ENCODE data around the gene POLR2I. TPM values are rescaled to one million over a fixed set of nuclear protein-coding genes. Genes with fewer than 3 reads are reported as not detected.
"Not testable (repeated sequence)": the region's sequence is repeated elsewhere in the genome, so short reads cannot be mapped to it uniquely, and the experiment has no call there.

The POLR2I gene
- total RNA-seq, 8 experiments from 2014 or later: 87.3 to 171 (median 111) TPM

DNA sequence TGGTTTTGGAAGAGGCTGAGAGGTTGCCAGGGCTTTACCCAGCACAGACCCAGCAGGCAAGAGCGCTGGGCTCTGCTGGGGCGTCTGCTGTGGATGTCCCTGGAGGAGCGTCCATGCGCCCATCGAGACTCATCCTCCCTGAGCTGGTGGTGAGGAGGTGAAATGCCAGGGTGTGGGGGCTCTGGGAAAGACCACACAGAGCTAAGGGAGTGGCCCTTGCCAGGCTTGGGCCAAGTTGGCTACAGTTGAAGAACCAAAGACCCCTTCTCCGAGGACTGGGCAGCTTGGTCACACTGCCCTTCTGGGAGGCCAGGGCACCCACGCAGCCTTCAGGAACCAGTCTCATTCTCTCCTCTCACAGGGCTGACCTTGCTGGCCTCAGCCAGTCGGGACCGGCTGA, 28.3 kb downstream of the POLR2I start:
- Histone ChIP-seq H3K27ac (no peak overlapping the region), H3K4me3 (no peak overlapping the region)

DNA sequence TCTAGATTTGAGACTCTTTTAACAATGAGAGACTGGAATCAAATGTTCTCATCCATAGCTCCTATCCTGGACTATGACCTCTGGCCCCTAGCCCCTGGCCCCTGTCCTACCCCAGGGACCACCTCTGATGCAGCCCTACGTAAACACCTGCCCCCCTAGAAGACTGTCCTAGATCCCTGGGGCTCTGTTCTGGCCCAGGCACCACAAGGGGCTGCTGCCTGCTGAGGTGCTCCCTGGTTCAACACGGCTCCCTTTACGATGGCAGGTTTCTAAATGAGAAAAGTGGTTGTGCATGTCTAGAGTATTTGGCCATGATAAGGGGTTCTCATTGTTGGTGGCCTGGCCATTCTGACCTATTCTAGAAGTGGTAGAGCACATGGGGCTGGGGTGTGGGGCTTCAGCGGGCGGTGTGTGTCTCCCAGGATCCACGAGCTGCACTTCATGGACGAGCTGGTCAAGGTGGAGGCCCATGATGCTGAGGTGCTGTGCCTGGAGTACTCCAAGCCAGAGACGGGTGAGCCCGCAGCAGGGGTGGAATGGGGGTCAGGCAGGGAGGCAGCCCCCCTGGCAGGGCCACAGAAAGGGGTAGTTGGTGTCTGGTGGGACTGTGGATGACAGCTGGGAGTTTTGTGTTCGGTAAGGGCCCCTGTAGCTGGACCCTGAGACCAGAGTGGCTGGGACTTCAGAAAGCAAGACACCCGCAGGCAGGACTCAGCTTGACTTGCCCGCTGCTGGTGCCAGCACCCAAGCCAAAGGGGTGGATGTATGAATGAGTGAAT, 30.3 kb downstream of the POLR2I start:
- Histone ChIP-seq H3K27ac (no peak overlapping the region), H3K4me1 (replicated peaks in 1 of 2) (no peaks in the 10 kb centered on the region), H3K4me3 (no peak overlapping the region)
- ATAC-seq (replicated peaks in 6 of 8): no peak
- WGBS, 10 experiments: 88 to 100% (median 100%) methylated on average over 1 to 5 of the region's 12 CpGs; no CpG with 5 or more reads in 5 of the 10 experiments
- in situ Hi-C loops (cut with MboI; ENCODE audit: low pct_unique_long_range_greater_than_20kb in 2 of 9, low sequenced_read_pairs in 9 of 9, unreplicated experiment in 9 of 9): no loop called here

More for the DNA sequence above, 28.3 kb downstream of the POLR2I start:
- 65 to 100% (median 93%) methylated on average over 2 to 4 of the region's 9 CpGs; no CpG with 5 or more reads in 6 of the 10 experiments for WGBS, 10 experiments
- no peaks in the 10 kb centered on the region for H3K4me1 ChIP-seq (replicated peaks in 1 of 2)
- in situ Hi-C loops (cut with MboI; ENCODE audit: low pct_unique_long_range_greater_than_20kb in 2 of 9, low sequenced_read_pairs in 9 of 9, unreplicated experiment in 9 of 9): no loop called here
- no peak for ATAC-seq (replicated peaks in 6 of 8)

- no peak for ATAC-seq (replicated peaks in 6 of 8)
- no peak overlapping the region for H3K4me3 ChIP-seq
- no peak overlapping the region for H3K27ac ChIP-seq
- WGBS, 10 experiments: 73 to 100% (median 92%) methylated on average over 1 to 7 of the region's 13 CpGs; no CpG with 5 or more reads in 2 of the 10 experiments
- in situ Hi-C loops (cut with MboI; ENCODE audit: low pct_unique_long_range_greater_than_20kb in 2 of 9, low sequenced_read_pairs in 9 of 9, unreplicated experiment in 9 of 9): no loop called here
- H3K4me1 ChIP-seq (replicated peaks in 1 of 2): no peaks in the 10 kb centered on the region
Measured at GRCh38 chr19:36082916-36083315, 31.8 kb downstream of the POLR2I start.

DNA sequence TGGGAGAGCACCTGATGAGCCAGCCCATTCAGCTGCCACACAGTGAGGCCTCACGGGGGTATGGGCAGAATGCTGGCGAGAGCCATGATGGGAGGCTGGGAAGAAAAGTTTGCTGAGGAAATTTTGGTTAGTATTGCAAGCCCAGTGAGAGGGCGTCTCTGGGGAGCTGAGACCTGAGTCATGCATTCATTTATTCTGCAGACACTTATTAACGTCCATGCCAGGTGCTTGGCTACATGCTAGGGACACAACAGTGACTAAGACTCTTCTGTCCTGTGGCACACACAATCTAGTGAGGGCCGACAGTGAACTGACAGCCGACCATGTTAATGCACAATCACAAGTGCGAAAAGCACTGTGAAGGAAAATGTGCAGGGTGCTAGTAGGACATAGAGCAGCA, 32.8 kb downstream of the POLR2I start:
- Histone ChIP-seq H3K4me3 (no peak overlapping the region), H3K27ac (no peak overlapping the region)

GRCh38 chr19:36081385-36081784, 33.3 kb downstream of the POLR2I start:
- H3K27ac ChIP-seq: no peak overlapping the region
- in situ Hi-C loops (cut with MboI; ENCODE audit: low pct_unique_long_range_greater_than_20kb in 2 of 9, low sequenced_read_pairs in 9 of 9, unreplicated experiment in 9 of 9): no loop called here
- 40 to 100% (median 83%) methylated on average over 1 to 3 of the region's 3 CpGs; no CpG with 5 or more reads in 3 of the 10 experiments for WGBS, 10 experiments
- no peaks in the 10 kb centered on the region for H3K4me1 ChIP-seq (replicated peaks in 1 of 2)
- no peak for ATAC-seq (replicated peaks in 6 of 8)
- no peak overlapping the region for H3K4me3 ChIP-seq

More for the DNA sequence above, 32.8 kb downstream of the POLR2I start:
- in situ Hi-C loops (cut with MboI; ENCODE audit: low pct_unique_long_range_greater_than_20kb in 2 of 9, low sequenced_read_pairs in 9 of 9, unreplicated experiment in 9 of 9): no loop called here
- ATAC-seq (replicated peaks in 6 of 8): peak in 2 of 8 experiments; percentile 47 to 53
- H3K4me1 ChIP-seq (replicated peaks in 1 of 2): no peaks in the 10 kb centered on the region
- WGBS, 10 experiments: 92 to 100% (median 96%) methylated on average over 1 to 5 of the region's 7 CpGs; no CpG with 5 or more reads in 3 of the 10 experiments

- in situ Hi-C loops (cut with MboI; ENCODE audit: low pct_unique_long_range_greater_than_20kb in 2 of 9, low sequenced_read_pairs in 9 of 9, unreplicated experiment in 9 of 9): no loop called here
- Histone ChIP-seq H3K4me1 (replicated peaks in 1 of 2) (no peaks in the 10 kb centered on the region), H3K4me3 (no peak overlapping the region), H3K27ac (no peak overlapping the region)
- 83 to 100% (median 97%) methylated on average over 1 to 3 of the region's 3 CpGs for WGBS, 10 experiments
- ATAC-seq (replicated peaks in 6 of 8): no peak
Measured at GRCh38 chr19:36079389-36079945, 35.2 kb downstream of the POLR2I start.

GRCh38 chr19:36073121-36073876, 41.4 kb downstream of the POLR2I start:
- no peak overlapping the region for H3K4me3 ChIP-seq
- no peak for ATAC-seq (replicated peaks in 6 of 8)
- no peaks in the 10 kb centered on the region for H3K4me1 ChIP-seq (replicated peaks in 1 of 2)
- in situ Hi-C loops (cut with MboI; ENCODE audit: low pct_unique_long_range_greater_than_20kb in 2 of 9, low sequenced_read_pairs in 9 of 9, unreplicated experiment in 9 of 9): no loop called here
- WGBS, 10 experiments: 82 to 100% (median 92%) methylated on average over 1 to 7 of the region's 10 CpGs; no CpG with 5 or more reads in 4 of the 10 experiments
- H3K27ac ChIP-seq: no peak overlapping the region

- WGBS, 10 experiments: 68 to 100% (median 90%) methylated on average over 2 to 7 of the region's 8 CpGs; no CpG with 5 or more reads in 3 of the 10 experiments
- ATAC-seq (replicated peaks in 6 of 8): no peak
Measured at GRCh38 chr19:36072081-36072480, 42.6 kb downstream of the POLR2I start.

GRCh38 chr19:36068810-36069499, 45.7 kb downstream of the POLR2I start:
- H3K27ac ChIP-seq; H3K4me3 ChIP-seq; H3K4me1 ChIP-seq (replicated peaks in 1 of 2); in situ Hi-C loops (cut with MboI; ENCODE audit: low pct_unique_long_range_greater_than_20kb in 2 of 9, low sequenced_read_pairs in 9 of 9, unreplicated experiment in 9 of 9); ATAC-seq (replicated peaks in 6 of 8): not testable (repeated sequence)
- no CpG with 5 or more reads among the region's 57 CpGs for WGBS, 10 experiments

More at GRCh38 chr19:36072081-36072480, 42.6 kb downstream of the POLR2I start:
- H3K4me1 ChIP-seq (replicated peaks in 1 of 2): no peaks in the 10 kb centered on the region
- in situ Hi-C loops (cut with MboI; ENCODE audit: low pct_unique_long_range_greater_than_20kb in 2 of 9, low sequenced_read_pairs in 9 of 9, unreplicated experiment in 9 of 9): no loop called here
- no peak overlapping the region for H3K27ac ChIP-seq
- H3K4me3 ChIP-seq: no peak overlapping the region

DNA sequence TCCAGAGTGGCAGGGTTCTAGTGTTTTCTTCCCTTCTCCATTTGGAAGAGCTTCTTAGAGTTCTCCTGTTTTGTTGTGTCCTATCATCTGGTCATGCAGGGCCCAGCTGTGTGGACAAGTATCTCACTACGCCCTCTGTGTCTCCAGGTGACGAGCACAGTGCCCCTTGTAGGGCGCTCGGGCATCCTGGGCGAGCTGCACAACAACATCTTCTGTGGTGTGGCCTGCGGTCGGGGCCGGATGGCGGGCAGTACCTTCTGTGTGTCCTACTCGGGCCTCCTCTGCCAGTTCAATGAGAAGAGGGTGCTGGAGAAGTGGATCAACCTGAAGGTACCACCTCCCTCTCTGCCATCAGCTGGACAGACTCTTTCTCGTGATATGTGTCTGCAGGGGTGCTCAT, 47.0 kb downstream of the POLR2I start:
- ATAC-seq (replicated peaks in 6 of 8): no peak
- H3K27ac ChIP-seq: no peak overlapping the region
- 60 to 100% (median 100%) methylated on average over 1 to 11 of the region's 11 CpGs; no CpG with 5 or more reads in 5 of the 10 experiments for WGBS, 10 experiments
- in situ Hi-C loops (cut with MboI; ENCODE audit: low pct_unique_long_range_greater_than_20kb in 2 of 9, low sequenced_read_pairs in 9 of 9, unreplicated experiment in 9 of 9): no loop called here
- H3K4me3 ChIP-seq: no peak overlapping the region
- H3K4me1 ChIP-seq (replicated peaks in 1 of 2): no peaks in the 10 kb centered on the region

GRCh38 chr19:36064826-36065225, 49.8 kb downstream of the POLR2I start:
- 80 to 100% (median 95%) methylated on average over 1 to 5 of the region's 8 CpGs; no CpG with 5 or more reads in 1 of the 10 experiments for WGBS, 10 experiments
- Histone ChIP-seq H3K27ac (no peak overlapping the region), H3K4me1 (replicated peaks in 1 of 2) (no peaks in the 10 kb centered on the region), H3K4me3 (no peak overlapping the region)
- ATAC-seq (replicated peaks in 6 of 8): no peak
- in situ Hi-C loops (cut with MboI; ENCODE audit: low pct_unique_long_range_greater_than_20kb in 2 of 9, low sequenced_read_pairs in 9 of 9, unreplicated experiment in 9 of 9): no loop called here

Measured in motor neuron (in vitro differentiated cells).